AG09319 (cell line): Measurements from ENCODE around the gene TBX15.
A peak's percentile ranks its signal among the peaks of the same experiment; 100 is the strongest.

ENCODE experiments used
- DNase-seq: peaks from one replicate; pipeline ENCODE4 v3.0.0-alpha.2; 2010; ENCODE audit warnings: low read depth; ENCODE audit errors: extremely low read depth
- CTCF ChIP-seq: IDR thresholded peaks from 2 replicates; pipeline ENCODE4 v1.5.1; 2011; ENCODE audit warnings: low read depth, mild to moderate bottlenecking, inconsistent platforms, low read length, moderate library complexity

The TBX15 gene

GRCh38 chr1:118963456-118964430 lies 24.4 kb downstream of the TBX15 start:
- peak; percentile 79 for DNase-seq
- no peak for TF ChIP-seq CTCF

GRCh38 chr1:118963138-118963455 lies 25.0 kb downstream of the TBX15 start:
- TF ChIP-seq CTCF, result no peak
- no peak for DNase-seq

DNA sequence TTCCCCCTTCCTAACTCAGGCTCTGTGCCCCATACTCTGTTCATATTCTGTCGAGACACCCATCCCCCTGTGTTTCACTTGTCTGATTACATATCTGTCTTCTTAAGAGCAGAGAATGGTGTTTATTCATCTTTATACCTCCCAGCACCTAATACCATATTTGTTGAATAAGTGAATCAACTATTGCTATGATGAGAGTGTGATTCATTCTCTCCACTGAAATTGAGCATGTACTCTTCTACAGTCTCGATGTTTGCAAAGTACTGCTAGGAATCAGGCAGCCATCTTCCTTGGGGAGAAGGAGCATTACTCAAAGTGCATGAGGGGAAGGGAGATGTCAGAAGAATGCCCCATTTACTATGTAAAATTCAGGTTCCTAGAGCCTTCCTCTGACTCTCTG lies 27.0 kb downstream of the TBX15 start:
- no peak for TF ChIP-seq CTCF
- no peak for DNase-seq

GRCh38 chr1:118960567-118961136 lies 27.5 kb downstream of the TBX15 start:
- TF ChIP-seq CTCF, result no peak
- no peak for DNase-seq

DNA sequence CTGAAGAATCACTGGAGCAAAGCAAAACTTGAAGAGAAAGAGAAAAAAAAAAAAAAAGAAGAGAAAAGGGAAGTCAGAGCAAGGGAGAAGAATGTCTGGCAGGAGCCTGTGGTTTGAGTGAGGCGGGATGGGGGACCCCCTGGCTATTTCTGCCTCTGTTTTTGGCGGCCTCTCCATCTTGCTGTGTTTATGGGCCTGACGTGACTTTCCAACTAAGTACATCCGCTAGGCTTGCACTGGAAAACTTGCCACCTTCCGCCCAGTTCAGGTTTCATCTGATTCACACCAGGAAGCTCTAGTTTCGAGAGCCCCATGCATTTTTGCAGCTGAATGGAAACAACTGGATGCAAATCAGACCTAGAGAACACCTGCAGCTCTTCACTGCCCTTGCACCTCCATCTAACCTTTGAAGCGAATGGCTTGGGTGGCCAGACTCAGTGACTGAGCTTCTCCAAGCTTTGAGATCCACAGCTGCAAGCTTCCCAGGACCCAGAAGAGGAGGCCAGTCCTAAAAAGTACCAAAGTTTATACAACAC lies 28.0 kb downstream of the TBX15 start:
- no peak for DNase-seq
- no peak for TF ChIP-seq CTCF

DNA sequence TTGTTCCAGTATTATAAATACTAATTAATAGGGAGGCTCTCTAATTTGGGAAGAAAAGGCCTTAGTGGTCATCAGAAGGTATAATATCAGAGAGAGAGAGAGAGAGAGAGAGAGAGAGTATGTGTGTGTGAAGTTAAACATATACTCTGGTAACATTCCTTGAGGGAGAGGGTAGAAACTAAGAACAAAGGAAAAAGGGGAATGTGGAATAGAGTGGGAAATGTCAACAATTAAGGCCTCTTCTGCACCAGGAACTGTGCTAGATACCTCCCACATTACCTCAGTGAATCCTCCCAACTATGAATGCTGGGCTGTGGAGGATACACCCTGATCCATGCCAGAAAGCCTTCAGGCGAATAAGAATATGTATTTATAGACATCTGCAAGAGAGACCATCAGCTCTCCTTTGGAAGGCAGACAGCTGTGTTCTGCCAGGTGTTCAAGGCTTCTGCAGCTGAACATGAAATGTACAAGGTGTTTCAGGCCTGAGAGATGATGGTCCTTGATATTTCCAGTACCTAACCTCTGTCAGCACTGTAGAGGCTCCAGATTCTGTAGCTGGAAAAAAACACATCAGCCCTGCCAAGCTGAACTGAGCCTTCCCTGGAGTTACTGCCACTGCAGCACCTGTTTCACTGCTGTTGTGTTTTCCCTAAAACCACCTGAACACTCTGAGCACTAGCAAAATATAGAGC lies 29.1 kb downstream of the TBX15 start:
- DNase-seq, result no peak
- no peak for TF ChIP-seq CTCF
